Activated CD4-positive, alpha-beta T cell treated with anti-CD3 and anti-CD28 coated beads for 36 hours (primary cell): Measurements from ENCODE around the gene RPS6KA5. TPM values are rescaled to one million over a fixed set of nuclear protein-coding genes. Genes with fewer than 3 reads are reported as not detected.

ENCODE experiments used
- ATAC-seq: fragments of 200-7000 bp; cut with Tn5 transposase; one replicate; pipeline ENCODE4 v1.10.0; 2021; ENCODE audit warnings: mild to moderate bottlenecking, moderate library complexity
- CTCF ChIA-PET: fragments of 350-600 bp; sonication (Branson Sonifier 250); formaldehyde crosslinking; loops from one replicate; lab custom pipeline; 2021; ENCODE audit warnings: antibody characterized with exemption; lab: Charles Lee
- POLR2A ChIA-PET: fragments of 350-600 bp; sonication (Branson Sonifier 250); formaldehyde crosslinking; loops from one replicate; lab custom pipeline; 2021; ENCODE audit warnings: antibody characterized with exemption, inconsistent platforms; lab: Charles Lee
- DNase-seq: peaks from one replicate; pipeline ENCODE4 v3.0.0-alpha.2; 2020
- H3K27ac Mint-ChIP-seq: one replicate; pipeline ENCODE4 v1.8.0; 2021; ENCODE audit warnings: mixed read lengths
- H3K27me3 Mint-ChIP-seq: one replicate; pipeline ENCODE4 v1.8.0; 2021; ENCODE audit warnings: mixed read lengths
- H3K36me3 Mint-ChIP-seq: one replicate; pipeline ENCODE4 v1.8.0; 2021; ENCODE audit warnings: low read depth, mixed read lengths
- H3K4me1 Mint-ChIP-seq: one replicate; pipeline ENCODE4 v1.8.0; 2021; ENCODE audit warnings: mixed read lengths
- H3K4me3 Mint-ChIP-seq: one replicate; pipeline ENCODE4 v1.8.0; 2021; ENCODE audit warnings: mild to moderate bottlenecking, moderate library complexity, mixed read lengths
- H3K9me3 Mint-ChIP-seq: one replicate; pipeline ENCODE4 v1.8.0; 2021; ENCODE audit warnings: low read depth, mixed read lengths
- intact Hi-C, 2 experiments: fragments of 100-400 bp; cut with DNase I in 1 of 2; cut with micrococcal nuclease in 1 of 2; formaldehyde crosslinking; loops; one replicate each; pipeline versions ENCODE4 v1.14.2 to v1.15.1; 2022 to 2024; cut with DNase I, micrococcal nuclease
- total RNA-seq, 2 experiments: library from RNA; stranded (reverse); gene quantifications; one replicate each; pipeline ENCODE4 v1.2.3, GENCODE V29; 2021

RPS6KA5 gene
- total RNA-seq, 2 experiments from 2014 or later = 11.9 to 13.8 TPM

GRCh38 chr14:90807060-90807459, 253.4 kb downstream of the RPS6KA5 start:
- no peaks in the 10 kb centered on the region for H3K4me1 Mint-ChIP-seq
- H3K27me3 Mint-ChIP-seq = no peaks in the 10 kb centered on the region
- no peaks in the 10 kb centered on the region for H3K36me3 Mint-ChIP-seq
- no peaks in the 10 kb centered on the region for H3K9me3 Mint-ChIP-seq
- H3K4me3 Mint-ChIP-seq = no peak overlapping the region
- DNase-seq (no peak), ATAC-seq (no peak)
- H3K27ac Mint-ChIP-seq = no peak overlapping the region
- ChIA-PET CTCF (no interaction called here), POLR2A (no interaction called here)
- intact Hi-C loops = no loop called here

DNA sequence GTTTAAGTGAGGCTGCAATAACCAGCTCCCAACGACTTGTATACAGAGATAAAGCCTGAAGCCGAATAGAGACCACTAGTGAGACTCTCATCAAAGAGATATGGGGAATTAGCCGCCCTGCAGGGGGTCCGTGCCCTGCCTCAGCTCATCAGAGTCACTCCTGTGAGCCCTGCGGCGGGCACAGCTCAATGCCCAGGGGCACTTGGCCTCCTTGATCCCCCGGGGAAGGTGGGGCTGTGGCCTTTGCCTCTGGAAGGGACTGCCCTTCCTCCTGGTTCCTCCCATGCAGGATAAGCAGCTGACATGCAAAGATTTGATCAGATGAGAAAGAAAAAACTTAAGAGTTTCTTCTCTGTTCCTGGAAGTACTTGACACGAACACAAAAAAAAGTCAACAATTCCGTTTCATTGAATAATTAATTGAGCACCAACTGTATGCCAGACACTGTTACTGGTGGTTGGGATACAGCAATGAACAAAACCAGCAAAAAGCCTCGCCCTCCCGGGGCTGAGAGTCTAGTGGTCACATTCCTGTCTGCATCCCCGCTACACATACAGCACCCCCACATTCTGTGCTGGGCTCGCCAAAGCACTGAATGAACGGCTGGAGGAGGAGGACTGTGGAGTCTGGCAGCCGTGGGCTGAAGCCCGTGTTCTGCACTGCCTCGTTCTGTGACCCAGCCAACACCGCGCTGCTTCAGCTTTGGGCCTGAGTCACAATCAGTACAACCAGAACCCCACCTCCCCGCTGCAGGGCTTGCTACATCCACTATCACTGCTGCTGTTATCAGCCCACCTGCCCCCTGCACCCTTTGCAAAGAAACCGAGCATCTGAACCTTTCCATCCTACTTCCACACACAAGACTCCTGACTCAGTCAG, 254.5 kb downstream of the RPS6KA5 start:
- Mint-ChIP-seq H3K36me3 (no peaks in the 10 kb centered on the region), H3K27ac (no peak overlapping the region), H3K27me3 (no peaks in the 10 kb centered on the region), H3K4me1 (peaks cover 4% of the 10 kb centered on the region), H3K4me3 (no peak overlapping the region), H3K9me3 (no peaks in the 10 kb centered on the region)
- DNase-seq (no peak), ATAC-seq (no peak)
- CTCF ChIA-PET = no interaction called here
- POLR2A ChIA-PET = no interaction called here
- intact Hi-C loops = no loop called here

DNA sequence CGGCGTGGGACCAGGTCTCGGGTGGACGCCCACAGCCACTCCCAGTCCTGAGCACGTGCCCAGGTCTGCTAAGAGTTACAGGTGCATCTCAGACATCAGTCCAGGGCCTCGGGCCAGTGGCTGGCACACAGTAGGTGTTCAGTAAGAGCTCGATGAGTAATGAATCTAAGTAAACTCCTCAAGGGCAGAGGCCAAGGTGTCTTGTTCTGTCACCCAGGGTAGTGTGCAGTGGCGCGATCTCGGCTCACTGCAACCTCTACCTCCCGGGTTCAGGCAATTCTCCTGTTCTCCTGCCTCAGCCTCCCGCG, 255.4 kb downstream of the RPS6KA5 start:
- Mint-ChIP-seq H3K9me3 (no peaks in the 10 kb centered on the region), H3K36me3 (no peaks in the 10 kb centered on the region), H3K4me3 (no peak overlapping the region), H3K27me3 (no peaks in the 10 kb centered on the region), H3K4me1 (peaks cover 4% of the 10 kb centered on the region), H3K27ac (no peak overlapping the region)
- intact Hi-C loops = no loop called here
- ATAC-seq (no peak), DNase-seq (no peak)
- ChIA-PET POLR2A (no interaction called here), CTCF (no interaction called here)

- no peaks in the 10 kb centered on the region for H3K36me3 Mint-ChIP-seq
- ChIA-PET POLR2A (interaction anchor here (0.7 kb wide), 1 partner anchor 894 kb away, joined by 3 read pairs; no protein-coding TSS in a partner anchor), CTCF (no interaction called here)
- H3K4me3 Mint-ChIP-seq = no peak overlapping the region
- intact Hi-C loops = no loop called here
- DNase-seq = no peak
- ATAC-seq = no peak
- no peak overlapping the region for H3K27ac Mint-ChIP-seq
- no peaks in the 10 kb centered on the region for H3K27me3 Mint-ChIP-seq
- peaks cover 4% of the 10 kb centered on the region for H3K4me1 Mint-ChIP-seq
- H3K9me3 Mint-ChIP-seq = no peaks in the 10 kb centered on the region
Observed at GRCh38 chr14:90804292-90805083, 256.0 kb downstream of the RPS6KA5 start.

DNA sequence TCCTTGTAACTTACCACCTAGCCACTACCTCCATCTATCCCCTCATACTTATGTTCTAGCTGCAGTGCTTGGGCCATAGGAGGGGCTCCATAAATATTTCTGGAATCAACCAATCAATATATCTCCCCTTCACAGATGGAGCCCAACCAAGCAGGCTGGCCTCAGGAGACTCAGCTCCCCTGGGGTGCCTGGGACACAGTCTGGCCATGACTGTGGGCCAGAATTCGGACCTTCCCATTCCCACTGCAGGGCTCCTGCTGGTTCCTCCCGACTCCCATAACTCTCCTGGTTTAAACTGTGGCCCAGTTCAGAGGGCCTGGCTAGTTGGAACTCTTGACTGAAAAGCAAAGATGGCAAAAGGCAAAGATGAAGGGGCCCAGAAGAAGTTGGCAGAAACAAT, 257.2 kb downstream of the RPS6KA5 start:
- peaks cover 4% of the 10 kb centered on the region for H3K4me1 Mint-ChIP-seq
- ChIA-PET CTCF (no interaction called here), POLR2A (no interaction called here)
- H3K27ac Mint-ChIP-seq = no peak overlapping the region
- no peaks in the 10 kb centered on the region for H3K27me3 Mint-ChIP-seq
- intact Hi-C loops = no loop called here
- no peaks in the 10 kb centered on the region for H3K9me3 Mint-ChIP-seq
- no peak for DNase-seq
- ATAC-seq = no peak
- no peak overlapping the region for H3K4me3 Mint-ChIP-seq
- no peaks in the 10 kb centered on the region for H3K36me3 Mint-ChIP-seq

DNA sequence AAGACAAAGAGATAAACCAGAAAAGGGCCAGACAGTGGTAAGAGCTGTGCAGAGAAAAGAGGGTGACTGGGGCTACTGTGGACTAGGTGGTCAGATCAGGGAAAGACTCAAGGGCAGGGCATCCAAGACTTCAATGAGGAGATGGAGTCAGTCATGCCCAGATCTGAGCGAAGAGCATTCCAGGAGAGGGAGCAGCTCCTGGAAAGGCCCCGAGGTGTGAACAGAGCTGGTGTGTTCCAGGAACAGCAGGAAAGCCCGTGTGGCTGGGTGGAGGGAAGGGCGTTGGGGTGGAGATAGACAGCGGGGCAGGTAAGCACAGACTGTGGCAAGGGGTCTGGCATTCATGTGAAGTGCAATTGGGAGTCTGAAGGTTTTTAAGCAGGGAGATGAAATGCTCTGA, 261.0 kb downstream of the RPS6KA5 start:
- Mint-ChIP-seq H3K4me1 (peaks cover 4% of the 10 kb centered on the region), H3K36me3 (no peaks in the 10 kb centered on the region), H3K4me3 (no peak overlapping the region), H3K27me3 (no peaks in the 10 kb centered on the region), H3K9me3 (no peaks in the 10 kb centered on the region), H3K27ac (no peak overlapping the region)
- DNase-seq (no peak), ATAC-seq (no peak)
- CTCF ChIA-PET = interaction anchor here (0.5 kb wide), 1 partner anchor 11 kb away, joined by 3 read pairs; no protein-coding TSS in a partner anchor
- POLR2A ChIA-PET = no interaction called here
- intact Hi-C loops = no loop called here

GRCh38 chr14:90797919-90798318, 262.5 kb downstream of the RPS6KA5 start:
- Mint-ChIP-seq H3K4me3 (no peak overlapping the region), H3K27ac (no peak overlapping the region), H3K9me3 (no peaks in the 10 kb centered on the region), H3K4me1 (peaks cover 4% of the 10 kb centered on the region), H3K36me3 (no peaks in the 10 kb centered on the region), H3K27me3 (no peaks in the 10 kb centered on the region)
- POLR2A ChIA-PET = no interaction called here
- intact Hi-C loops = no loop called here
- CTCF ChIA-PET = no interaction called here
- no peak for ATAC-seq
- no peak for DNase-seq

Other genes starting within 250 kb of the RPS6KA5 start
- 1 to 10 TPM; 5.8 to 8.2 TPM for gene TTC7B, start 244.2 kb downstream of the RPS6KA5 start, total RNA-seq
- gene DGLUCY, start 53.4 kb upstream of the RPS6KA5 start, total RNA-seq = 10 to 100 TPM; 46.3 to 55.2 TPM
- 10 to 100 TPM in 1 of 2 experiments, 1 to 10 TPM in 1; 9.4 to 11.2 TPM for gene GPR68, start 184.1 kb upstream of the RPS6KA5 start, total RNA-seq